H9 (cell line): ENCODE results near the gene EVC. TPM values are rescaled to one million over a fixed set of nuclear protein-coding genes. Genes with fewer than 3 reads are reported as not detected.

Source experiments
- DNase-seq: peaks from one replicate; pipeline ENCODE4 v3.0.0-alpha.2; 2017
- H2AFZ ChIP-seq: one replicate; pipeline ENCODE4 v1.6.1; 2013; ENCODE audit warnings: mild to moderate bottlenecking, low read length, control low read depth, moderate library complexity
- H2AK5ac ChIP-seq: 2 replicates; pipeline ENCODE4 v1.6.1; 2013; ENCODE audit warnings: low read length, control low read depth, mixed read lengths; ENCODE audit not compliant: insufficient read length
- H2BK120ac ChIP-seq: one replicate; pipeline ENCODE4 v1.6.1; 2013; ENCODE audit warnings: low read depth, mild to moderate bottlenecking, low read length, control low read depth, inconsistent platforms; ENCODE audit not compliant: poor library complexity, severe bottlenecking
- H2BK12ac ChIP-seq: 2 replicates; pipeline ENCODE4 v1.6.1; 2013; ENCODE audit warnings: low read length, control low read depth, mixed read lengths, low read depth; ENCODE audit not compliant: insufficient read length
- H2BK15ac ChIP-seq: 2 replicates; pipeline ENCODE4 v1.6.1; 2013; ENCODE audit warnings: low read depth, low read length, control low read depth
- H2BK20ac ChIP-seq: one replicate; pipeline ENCODE4 v1.6.1; 2013; ENCODE audit warnings: low read depth, mild to moderate bottlenecking, low read length, control low read depth, inconsistent platforms; ENCODE audit not compliant: poor library complexity, severe bottlenecking
- H2BK5ac ChIP-seq: 2 replicates; pipeline ENCODE4 v1.6.1; 2013; ENCODE audit warnings: low read length, control low read depth, mixed read lengths; ENCODE audit not compliant: insufficient read length
- H3K14ac ChIP-seq: 2 replicates; pipeline ENCODE4 v1.6.1; 2013; ENCODE audit warnings: low read length, control low read depth; ENCODE audit not compliant: insufficient read depth
- H3K18ac ChIP-seq: 2 replicates; pipeline ENCODE4 v1.6.1; 2013; ENCODE audit warnings: low read depth, mild to moderate bottlenecking, mixed read lengths, low read length, control low read depth; ENCODE audit not compliant: insufficient read length
- H3K23ac ChIP-seq: 2 replicates; pipeline ENCODE4 v1.6.1; 2013; ENCODE audit warnings: low read length, control low read depth, mixed read lengths, low read depth; ENCODE audit not compliant: insufficient read length
- H3K23me2 ChIP-seq: 2 replicates; pipeline ENCODE4 v1.6.1; 2013; ENCODE audit warnings: low read depth, mild to moderate bottlenecking, mixed read lengths, low read length, control low read depth; ENCODE audit not compliant: insufficient read length, poor library complexity, severe bottlenecking
- H3K27ac ChIP-seq: 2 replicates; pipeline ENCODE4 v1.5.1; 2013; ENCODE audit warnings: low read length, control low read depth, mixed read lengths, low read depth; ENCODE audit not compliant: insufficient read length
- H3K27me3 ChIP-seq: 2 replicates; pipeline ENCODE4 v1.6.1; 2013; ENCODE audit warnings: low read length, control low read depth, inconsistent platforms; ENCODE audit not compliant: insufficient read depth
- H3K4ac ChIP-seq: 2 replicates; pipeline ENCODE4 v1.6.1; 2013; ENCODE audit warnings: low read depth, mild to moderate bottlenecking, control low read depth, inconsistent platforms, low read length, moderate library complexity
- H3K4me1 ChIP-seq: 2 replicates; pipeline ENCODE4 v1.6.1; 2013; ENCODE audit warnings: low read length, control low read depth, inconsistent platforms; ENCODE audit not compliant: insufficient read depth
- H3K4me2 ChIP-seq: 2 replicates; pipeline ENCODE4 v1.6.1; 2013; ENCODE audit warnings: low read length, control low read depth, mixed read lengths; ENCODE audit not compliant: insufficient read length, insufficient read depth
- H3K56ac ChIP-seq: 2 replicates; pipeline ENCODE4 v1.6.1; 2013; ENCODE audit warnings: low read depth, mild to moderate bottlenecking, mixed read lengths, low read length, control low read depth; ENCODE audit not compliant: insufficient read length
- H3K79me1 ChIP-seq: 2 replicates; pipeline ENCODE4 v1.6.1; 2013; ENCODE audit warnings: low read depth, mild to moderate bottlenecking, moderate library complexity, low read length, control low read depth, inconsistent platforms; ENCODE audit not compliant: insufficient read depth, poor library complexity, severe bottlenecking
- H3K79me2 ChIP-seq: 2 replicates; pipeline ENCODE4 v1.6.1; 2013; ENCODE audit warnings: low read length, control low read depth, inconsistent platforms; ENCODE audit not compliant: insufficient read depth
- H3K9ac ChIP-seq: 2 replicates; pipeline ENCODE4 v1.6.1; 2013; ENCODE audit warnings: low read length, control low read depth, mixed read lengths; ENCODE audit not compliant: insufficient read length; ENCODE audit errors: extremely low read depth
- H3K9me3 ChIP-seq: one replicate; pipeline ENCODE4 v1.6.1; 2013; ENCODE audit warnings: low read depth, low read length, inconsistent platforms; ENCODE audit not compliant: control insufficient read depth
- H3T11ph ChIP-seq: one replicate; pipeline ENCODE4 v1.6.1; 2013; ENCODE audit warnings: mild to moderate bottlenecking, low read length, control low read depth, inconsistent platforms
- H4K20me1 ChIP-seq: one replicate; pipeline ENCODE4 v1.6.1; 2013; ENCODE audit not compliant: control insufficient read depth, insufficient read length, insufficient read depth
- H4K5ac ChIP-seq: 2 replicates; pipeline ENCODE4 v1.6.1; 2013; ENCODE audit warnings: low read depth, mild to moderate bottlenecking, mixed read lengths, low read length, control low read depth; ENCODE audit not compliant: insufficient read length
- H4K8ac ChIP-seq: replicated peaks from 2 replicates; pipeline ENCODE4 v1.6.1; 2013; ENCODE audit warnings: low read length, control low read depth, mixed read lengths, low read depth; ENCODE audit not compliant: insufficient read length
- H4K91ac ChIP-seq: 2 replicates; pipeline ENCODE4 v1.6.1; 2013; ENCODE audit warnings: low read depth, mild to moderate bottlenecking, moderate library complexity, mixed read lengths, low read length, control low read depth; ENCODE audit not compliant: insufficient read length
- H3K27ac Mint-ChIP-seq, 3 experiments: 2 replicates in 2 of 3; 3 replicates in 1 of 3; pipeline ENCODE4 v1.8.0; 2020 to 2021; ENCODE audit warnings: mixed read lengths in 3 of 3, mild to moderate bottlenecking in 1 of 3, moderate library complexity in 1 of 3
- H3K27me3 Mint-ChIP-seq: 2 replicates; pipeline ENCODE4 v1.8.0; 2021; ENCODE audit warnings: low read depth, mild to moderate bottlenecking, moderate library complexity, mixed read lengths
- H3K36me3 Mint-ChIP-seq, 3 experiments: 2 replicates in 2 of 3; 3 replicates in 1 of 3; pipeline ENCODE4 v1.8.0; 2020 to 2021; ENCODE audit warnings: low read depth in 3 of 3, mixed read lengths in 3 of 3; ENCODE audit not compliant: insufficient read depth in 1 of 3
- H3K4me1 Mint-ChIP-seq, 2 experiments: 2 replicates each; pipeline ENCODE4 v1.8.0; 2020; ENCODE audit warnings: mixed read lengths in 2 of 2
- H3K4me3 Mint-ChIP-seq, 2 experiments: 2 replicates in 1 of 2; 3 replicates in 1 of 2; pipeline ENCODE4 v1.8.0; 2020 to 2021; ENCODE audit warnings: mild to moderate bottlenecking in 2 of 2, mixed read lengths in 2 of 2, moderate library complexity in 1 of 2
- H3K9me3 Mint-ChIP-seq, 2 experiments: 2 replicates in 1 of 2; 3 replicates in 1 of 2; pipeline ENCODE4 v1.8.0; 2020; ENCODE audit warnings: mild to moderate bottlenecking in 2 of 2, mixed read lengths in 2 of 2, moderate library complexity in 1 of 2
- WGBS: extraction: QIAGEN DNeasy Blood & Tissue Kit; methylation state at CpG from one replicate; pipeline ENCODE4 v1.1.7; 2013; ENCODE audit warnings: missing lambda C conversion rate, low lambda C conversion rate, mixed read lengths; ENCODE audit not compliant: insufficient read length; ENCODE audit errors: extremely low coverage; 5-methylcytosine and 5-hydroxymethylcytosine counted together
- total RNA-seq: library from RNA; stranded (reverse); gene quantifications from 2 replicates; pipeline ENCODE4 v1.2.1, GENCODE V29; 2021
- TF ChIP-seq, protein P1 (sequence below): fragments of 200-600 bp; sonication (generic); conservative IDR thresholded peaks from 3 replicates; pipeline ENCODE4 v1.8.0; 2021; ENCODE audit warnings: antibody characterized with exemption, mild to moderate bottlenecking

The EVC gene
- total RNA-seq, 1 experiment from 2014 or later: 10.1 TPM

DNA sequence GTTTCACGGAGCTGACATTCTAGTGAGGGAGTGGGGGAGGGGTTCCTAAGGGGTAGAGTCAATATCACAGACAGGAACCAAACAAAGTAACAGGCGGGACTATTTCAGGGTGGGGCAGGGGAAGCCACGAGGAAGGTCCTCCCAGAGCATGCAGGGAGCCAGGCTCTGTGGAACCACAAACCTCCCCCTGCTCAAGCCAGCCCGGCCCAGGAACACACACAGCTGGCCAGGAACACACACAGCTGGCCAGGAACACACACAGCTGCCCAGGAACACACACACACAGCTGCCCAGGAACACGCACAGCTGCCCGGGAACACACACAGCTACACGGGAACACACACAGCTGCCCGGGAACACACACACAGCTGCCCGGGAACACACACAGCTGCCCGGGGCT is 27.4 kb upstream of the EVC start:
- Histone ChIP-seq H3K18ac (no peak overlapping the region), H3K27ac (no peak overlapping the region)
- no peak for DNase-seq

More for the DNA sequence above, 27.4 kb upstream of the EVC start:
- Mint-ChIP-seq H3K27ac (0 out of 7 replicates have a peak overlapping the region, but pooled peaks of 1 of the 3 experiments have one; percentile 40), H3K36me3 (peaks cover 11 to 57% (median 42%) of the 10 kb centered on the region in 3 experiments), H3K4me1 (peaks cover 0 to 4% of the 10 kb centered on the region in 2 experiments; a peak in 1 of 4 replicates), H3K9me3 (0 out of 5 replicates have a peak, but pooled peaks cover 0 to 3% of the 10 kb centered on the region in 2 experiments), H3K27me3 (peaks cover 2% of the 10 kb centered on the region; the same call in 1 of the 2 replicates), H3K4me3 (no peak overlapping the region)
- no peak overlapping the region for H3K56ac ChIP-seq
- TF ChIP-seq, protein P1, sequence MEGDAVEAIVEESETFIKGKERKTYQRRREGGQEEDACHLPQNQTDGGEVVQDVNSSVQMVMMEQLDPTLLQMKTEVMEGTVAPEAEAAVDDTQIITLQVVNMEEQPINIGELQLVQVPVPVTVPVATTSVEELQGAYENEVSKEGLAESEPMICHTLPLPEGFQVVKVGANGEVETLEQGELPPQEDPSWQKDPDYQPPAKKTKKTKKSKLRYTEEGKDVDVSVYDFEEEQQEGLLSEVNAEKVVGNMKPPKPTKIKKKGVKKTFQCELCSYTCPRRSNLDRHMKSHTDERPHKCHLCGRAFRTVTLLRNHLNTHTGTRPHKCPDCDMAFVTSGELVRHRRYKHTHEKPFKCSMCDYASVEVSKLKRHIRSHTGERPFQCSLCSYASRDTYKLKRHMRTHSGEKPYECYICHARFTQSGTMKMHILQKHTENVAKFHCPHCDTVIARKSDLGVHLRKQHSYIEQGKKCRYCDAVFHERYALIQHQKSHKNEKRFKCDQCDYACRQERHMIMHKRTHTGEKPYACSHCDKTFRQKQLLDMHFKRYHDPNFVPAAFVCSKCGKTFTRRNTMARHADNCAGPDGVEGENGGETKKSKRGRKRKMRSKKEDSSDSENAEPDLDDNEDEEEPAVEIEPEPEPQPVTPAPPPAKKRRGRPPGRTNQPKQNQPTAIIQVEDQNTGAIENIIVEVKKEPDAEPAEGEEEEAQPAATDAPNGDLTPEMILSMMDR: no peak
- H3K79me1 ChIP-seq: no peaks in the 10 kb centered on the region
- H2BK120ac ChIP-seq: no peak overlapping the region
- H4K5ac ChIP-seq: no peak overlapping the region
- H3K9ac ChIP-seq: no peak overlapping the region
- H2BK12ac ChIP-seq: no peak overlapping the region
- no peak overlapping the region for H4K91ac ChIP-seq
- no peak overlapping the region for H2BK15ac ChIP-seq
- H4K8ac ChIP-seq: no peak overlapping the region
- H2BK5ac ChIP-seq: no peak overlapping the region
- no peak overlapping the region for H3K4me2 ChIP-seq
- H3K27me3 ChIP-seq: no peaks in the 10 kb centered on the region
- H3K4ac ChIP-seq: no peak overlapping the region
- no peak overlapping the region for H2AFZ ChIP-seq
- H3K14ac ChIP-seq: no peak overlapping the region; the same call in 1 of the 2 replicates
- H2AK5ac ChIP-seq: no peak overlapping the region
- no peak overlapping the region for H3K23ac ChIP-seq
- no peaks in the 10 kb centered on the region for H3K9me3 ChIP-seq
- H3K23me2 ChIP-seq: no peaks in the 10 kb centered on the region
- no peaks in the 10 kb centered on the region for H3K4me1 ChIP-seq
- no CpG with 5 or more reads among the region's 10 CpGs for WGBS
- H3T11ph ChIP-seq: no peak overlapping the region
- H3K79me2 ChIP-seq: no peaks in the 10 kb centered on the region
- H4K20me1 ChIP-seq: no peaks in the 10 kb centered on the region
- H2BK20ac ChIP-seq: no peak overlapping the region
